GM19372 (cell line): ENCODE data around the gene CCDC102B.
"Not testable (repeated sequence)": the region's sequence is repeated elsewhere in the genome, so short reads cannot be mapped to it uniquely, and the experiment has no call there.

Source experiments
- ATAC-seq: cut with Tn5 transposase; IDR thresholded peaks from one replicate; pipeline ENCODE4 v1.9.1; 2021; ENCODE audit warnings: mild to moderate bottlenecking, low read depth, moderate library complexity; ENCODE audit not compliant: unreplicated experiment

The CCDC102B gene

GRCh38 chr18:68822926-68823325 lies 25.0 kb downstream of the CCDC102B start:
- ATAC-seq, result no peak

DNA sequence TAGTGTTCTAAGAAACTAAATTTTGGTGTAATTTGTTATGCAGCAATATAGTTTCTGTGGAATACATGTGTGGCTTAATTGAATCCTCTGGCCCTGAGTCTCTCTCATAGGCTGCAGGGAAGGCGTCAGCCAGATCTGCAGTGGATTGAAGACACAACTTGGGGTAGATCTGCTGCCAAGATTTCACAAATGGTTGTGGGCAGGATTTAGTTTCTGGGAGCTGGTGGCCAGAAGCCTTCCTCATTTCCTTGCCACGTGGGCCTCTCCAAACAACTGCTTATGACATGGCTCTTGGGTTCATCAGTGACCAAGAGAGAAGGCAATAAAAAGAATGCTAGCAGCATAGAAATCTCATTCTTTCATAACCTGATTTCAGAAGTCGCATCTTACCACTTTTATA lies 28.2 kb downstream of the CCDC102B start:
- ATAC-seq, result no peak

GRCh38 chr18:68830256-68831045 lies 32.6 kb downstream of the CCDC102B start:
- no peak for ATAC-seq

DNA sequence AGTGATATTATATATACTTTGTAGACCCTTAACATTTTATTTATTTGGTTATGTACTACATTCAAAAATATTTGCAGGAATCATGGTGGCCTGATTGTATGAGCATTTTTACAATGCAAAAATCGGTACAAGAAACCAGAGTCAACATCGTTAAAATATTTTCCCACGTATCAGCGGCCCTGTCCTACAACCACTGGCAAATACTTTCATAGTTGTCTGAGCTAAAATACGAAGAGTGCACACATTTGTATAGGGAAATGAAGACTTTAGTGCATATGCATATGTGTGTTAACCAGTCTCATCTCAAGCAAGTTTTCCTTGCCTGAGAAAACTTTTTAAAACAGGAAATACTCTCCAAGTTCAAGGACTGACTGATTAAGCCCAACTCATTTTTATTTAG lies 35.9 kb downstream of the CCDC102B start:
- no peak for ATAC-seq

GRCh38 chr18:68837665-68838451 lies 40.0 kb downstream of the CCDC102B start:
- no peak for ATAC-seq

- no peak for ATAC-seq
Measured at GRCh38 chr18:68839701-68840100, 41.8 kb downstream of the CCDC102B start.

DNA sequence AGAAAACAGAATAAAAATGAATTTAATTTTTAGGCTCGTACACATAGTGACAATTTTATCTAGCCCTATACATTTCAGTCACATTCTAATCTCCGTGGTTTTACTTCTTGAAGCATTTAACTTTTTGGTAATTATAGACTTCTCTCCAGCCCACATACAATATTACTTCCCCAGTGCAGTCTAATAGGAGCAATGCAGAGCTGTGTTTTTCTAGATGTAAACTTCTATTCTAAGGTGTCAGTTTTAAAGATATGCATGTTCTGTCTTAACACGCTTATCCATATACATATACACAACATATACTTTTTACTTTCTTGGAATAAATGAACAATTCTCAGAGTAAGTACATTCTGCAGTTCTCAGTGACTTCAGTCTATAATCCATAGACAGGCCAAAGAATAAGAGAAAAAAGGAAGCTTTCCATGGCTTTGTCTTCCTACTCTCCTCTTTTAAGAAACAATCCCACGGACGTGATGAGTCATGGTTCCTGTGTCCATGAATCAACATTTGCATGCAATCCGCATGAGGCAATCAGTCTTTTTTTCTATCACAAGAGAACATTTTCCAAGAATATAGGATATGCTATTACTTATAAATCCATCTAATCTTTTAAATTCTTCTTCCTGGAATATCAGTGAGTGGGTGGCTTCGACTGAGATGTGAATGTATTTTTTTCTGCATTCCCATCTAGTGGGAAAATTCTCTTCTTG lies 42.8 kb downstream of the CCDC102B start:
- no peak for ATAC-seq

DNA sequence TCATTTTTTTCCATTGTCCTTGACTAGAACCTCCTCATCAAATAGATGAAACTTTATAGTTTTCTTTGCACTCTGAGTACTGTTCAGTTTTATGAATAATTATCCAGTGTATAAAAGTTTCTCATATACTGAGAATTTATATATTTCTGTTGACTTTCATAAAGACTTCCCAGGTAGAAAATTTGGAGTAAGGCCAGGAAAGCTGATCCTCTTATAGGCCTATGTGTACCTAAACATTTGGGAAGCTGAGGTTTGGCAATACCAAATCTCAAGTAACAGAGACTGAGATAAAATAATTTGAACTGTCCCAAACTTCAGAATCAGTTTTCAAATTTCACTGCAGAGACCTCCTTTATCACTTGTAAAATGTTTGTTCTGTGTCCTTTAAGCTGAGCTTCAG lies 43.4 kb downstream of the CCDC102B start:
- no peak for ATAC-seq

- ATAC-seq, result no peak
Measured at GRCh38 chr18:68842951-68843350, 45.1 kb downstream of the CCDC102B start.

- no peak for ATAC-seq
Measured at GRCh38 chr18:68843473-68844089, 45.7 kb downstream of the CCDC102B start.

GRCh38 chr18:68847219-68847837 lies 49.4 kb downstream of the CCDC102B start:
- no peak for ATAC-seq

GRCh38 chr18:68848242-68848641 lies 50.4 kb downstream of the CCDC102B start:
- no peak for ATAC-seq

DNA sequence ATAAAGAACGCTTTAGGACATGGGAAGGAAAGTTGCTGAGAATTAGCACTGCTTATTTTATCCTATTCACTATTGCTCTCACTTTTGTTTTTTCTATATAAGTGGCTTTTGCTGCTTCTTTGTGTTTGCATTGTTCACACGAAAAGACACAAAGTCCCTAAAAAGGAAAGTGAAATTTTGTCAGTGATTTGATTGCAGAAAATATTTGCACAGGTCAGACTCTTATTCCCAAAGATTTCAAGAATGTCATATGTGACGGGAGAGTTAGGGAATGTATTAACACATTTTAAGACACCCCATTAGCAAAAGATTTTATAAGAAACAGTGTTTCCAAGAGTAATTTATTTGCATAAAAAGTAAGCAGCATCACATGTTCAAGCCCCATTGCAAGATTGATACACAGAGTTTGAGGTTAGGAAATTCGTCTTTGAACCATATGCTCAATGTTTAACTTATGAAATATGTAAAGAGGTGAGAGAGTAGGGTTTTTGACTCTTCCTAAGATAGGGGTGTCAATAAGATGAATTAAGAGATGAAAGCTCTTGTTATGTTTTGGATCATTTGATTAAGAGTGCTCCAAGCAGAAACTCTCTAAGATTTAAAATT lies 57.0 kb downstream of the CCDC102B start:
- no peak for ATAC-seq

GRCh38 chr18:68855491-68855890 lies 57.6 kb downstream of the CCDC102B start:
- ATAC-seq, result no peak

DNA sequence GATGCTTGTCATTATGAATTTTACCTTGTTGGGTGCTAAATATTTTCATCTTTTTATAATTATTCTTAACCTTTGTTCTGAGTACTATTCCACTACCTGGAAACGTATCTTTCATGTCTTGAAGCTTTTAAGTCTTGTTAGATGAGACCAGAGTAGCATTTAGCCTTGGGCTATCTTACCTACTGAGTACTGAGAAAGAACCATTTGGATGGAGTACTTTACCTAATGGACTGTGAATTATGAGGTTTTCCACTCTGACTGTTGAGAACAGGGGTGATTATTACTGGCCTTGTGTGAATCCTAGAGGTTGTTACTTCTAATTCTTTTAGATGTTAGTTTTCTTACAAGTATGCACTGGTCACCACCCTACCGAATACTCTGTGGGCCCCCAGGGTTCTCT lies 63.5 kb downstream of the CCDC102B start:
- ATAC-seq, result no peak

GRCh38 chr18:68865021-68865420 lies 67.1 kb downstream of the CCDC102B start:
- no peak for ATAC-seq

- no peak for ATAC-seq
Measured at GRCh38 chr18:68865503-68865902, 67.6 kb downstream of the CCDC102B start.

DNA sequence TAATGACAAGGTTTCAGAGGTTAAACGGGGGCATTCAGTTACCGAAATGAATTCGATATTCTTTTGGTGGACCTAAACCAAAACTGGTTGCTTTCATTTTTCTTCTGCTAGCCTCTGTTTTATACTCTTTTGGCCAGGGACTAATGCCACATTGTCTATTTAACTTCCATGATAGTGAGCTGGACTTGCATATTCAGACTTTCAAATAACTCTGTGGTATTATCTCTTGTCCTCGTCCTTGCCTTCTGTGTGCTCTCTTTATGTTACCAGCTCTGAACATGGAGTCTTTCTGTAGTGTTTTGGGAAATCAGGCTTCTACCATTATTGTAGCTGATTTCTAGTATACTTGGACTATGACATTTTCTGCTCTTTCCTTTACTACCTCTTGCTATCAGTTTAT lies 75.1 kb downstream of the CCDC102B start:
- no peak for ATAC-seq

GRCh38 chr18:68874361-68874760 lies 76.5 kb downstream of the CCDC102B start:
- no peak for ATAC-seq

DNA sequence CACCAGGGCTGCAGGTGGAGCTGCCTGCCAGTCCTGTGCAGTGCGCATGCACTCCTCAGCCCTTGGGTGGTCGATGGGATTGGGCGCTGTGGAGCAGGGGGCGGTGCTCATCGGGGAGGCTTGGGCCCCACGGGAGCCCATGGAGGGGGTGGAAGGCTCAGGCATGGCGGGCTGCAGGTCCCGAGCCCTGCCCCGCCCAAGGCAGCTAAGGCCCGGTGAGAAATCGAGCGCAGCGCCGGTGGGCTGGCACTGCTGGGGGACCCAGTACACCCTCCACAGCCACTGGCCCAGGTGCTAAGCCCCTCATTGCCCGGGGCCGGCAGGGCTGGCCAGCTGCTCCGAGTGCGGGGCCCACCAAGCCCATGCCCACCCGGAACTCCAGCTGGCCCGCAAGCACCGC lies 82.1 kb downstream of the CCDC102B start:
- not testable (repeated sequence) for ATAC-seq
